SK-N-SH (cell line): ENCODE measurements around the gene DES. TPM values are rescaled to one million over a fixed set of nuclear protein-coding genes. Genes with fewer than 3 reads are reported as not detected.

Experiments used
- CTCF ChIA-PET: fragments of 300-600, 350-600 bp; formaldehyde crosslinking; extraction: SDS; loops from one replicate; lab custom pipeline; 2021; lab: Yijun Ruan, JAX
- POLR2A ChIA-PET: fragments of 350-600 bp; sonication (Branson Sonifier 250); formaldehyde crosslinking; extraction: SDS; loops from one replicate; lab custom pipeline; 2020; ENCODE audit warnings: antibody characterized with exemption, inconsistent platforms; lab: Yijun Ruan, JAX
- DNase-seq: peaks from one replicate; pipeline ENCODE4 v3.0.0; 2012
- H2AFZ ChIP-seq: fragments of 200-600 bp; sonication (generic); 2 replicates; pipeline ENCODE4 v1.8.1; 2016; ENCODE audit warnings: antibody characterized with exemption, mild to moderate bottlenecking, low read depth
- H3F3A ChIP-seq: fragments of 200-600 bp; sonication (generic); replicated peaks from 2 replicates; pipeline ENCODE3; 2016; ENCODE audit warnings: antibody characterized with exemption, mild to moderate bottlenecking; ENCODE audit not compliant: insufficient read depth
- H3K27ac ChIP-seq, 2 experiments: fragments of 200-500 bp in 1 of 2; fragments of 200-600 bp in 1 of 2; sonication (Bioruptor generic) in 1 of 2; sonication (generic), shearing (Covaris generic) in 1 of 2; 2 replicates each; pipeline versions ENCODE4 v1.5.1 to v1.6.1; 2014 to 2016; ENCODE audit warnings: low read depth in 2 of 2, inconsistent platforms in 1 of 2, low read length in 1 of 2, mild to moderate bottlenecking in 1 of 2, mixed read lengths in 1 of 2
- H3K27me3 ChIP-seq: fragments of 200-600 bp; sonication (generic), shearing (Covaris generic); 2 replicates; pipeline ENCODE4 v1.6.1; 2016; ENCODE audit warnings: mixed run types; ENCODE audit not compliant: insufficient read depth
- H3K36me3 ChIP-seq, 2 experiments: fragments of 200-500 bp in 1 of 2; fragments of 200-600 bp in 1 of 2; sonication (Bioruptor generic) in 1 of 2; sonication (generic) in 1 of 2; replicated peaks in 1 of 2; 2 replicates each; pipeline versions ENCODE3 to v1.5.1; 2014 to 2016; ENCODE audit warnings: low read length in 1 of 2, mild to moderate bottlenecking in 1 of 2; ENCODE audit not compliant: insufficient read depth in 2 of 2, control insufficient read depth in 1 of 2
- H3K4me1 ChIP-seq, 2 experiments: fragments of 200-500 bp in 1 of 2; fragments of 200-600 bp in 1 of 2; sonication (Bioruptor generic) in 1 of 2; sonication (generic), shearing (Covaris generic) in 1 of 2; 2 replicates each; pipeline versions ENCODE4 v1.5.1 to v1.6.1; 2014 to 2016; ENCODE audit warnings: low read depth in 1 of 2, low read length in 1 of 2, mixed run types in 1 of 2; ENCODE audit not compliant: insufficient read depth in 2 of 2, control insufficient read depth in 1 of 2
- H3K4me2 ChIP-seq: fragments of 200-600 bp; sonication (generic), shearing (Covaris generic); 2 replicates; pipeline ENCODE4 v1.6.1; 2017; ENCODE audit warnings: mixed run types
- H3K4me3 ChIP-seq, 2 experiments: fragments of 200-500 bp in 1 of 2; fragments of 200-600 bp in 1 of 2; sonication (Bioruptor generic) in 1 of 2; sonication (generic), shearing (Covaris generic) in 1 of 2; 2 replicates each; pipeline versions ENCODE4 v1.5.1 to v1.8.1; 2014 to 2016; ENCODE audit warnings: low read depth in 2 of 2, inconsistent platforms in 1 of 2, low read length in 1 of 2, mild to moderate bottlenecking in 1 of 2, mixed read lengths in 1 of 2, moderate library complexity in 1 of 2
- H3K79me2 ChIP-seq: fragments of 200-600 bp; sonication (generic); 2 replicates; pipeline ENCODE4 v1.8.1; 2017; ENCODE audit warnings: mild to moderate bottlenecking; ENCODE audit not compliant: insufficient read depth
- H3K9ac ChIP-seq: fragments of 200-600 bp; sonication (generic); 2 replicates; pipeline ENCODE4 v1.6.1; 2017; ENCODE audit warnings: mixed run types
- H3K9me2 ChIP-seq: fragments of 200-600 bp; sonication (generic); 2 replicates; pipeline ENCODE4 v1.6.1; 2017; ENCODE audit warnings: mixed run types
- H3K9me3 ChIP-seq: fragments of 200-600 bp; sonication (generic); 2 replicates; pipeline ENCODE4 v1.6.1; 2017; ENCODE audit warnings: mixed run types, mild to moderate bottlenecking, moderate library complexity
- H4K20me1 ChIP-seq: fragments of 200-600 bp; sonication (generic); 2 replicates; pipeline ENCODE4 v1.6.1; 2017; ENCODE audit warnings: mild to moderate bottlenecking, mixed run types; ENCODE audit not compliant: insufficient read depth
- EZH2phosphoT487 ChIP-seq: fragments of 200-600 bp; sonication (generic); IDR thresholded peaks from 2 replicates; pipeline ENCODE4 v1.6.1; 2017; ENCODE audit warnings: low read depth, mixed run types, mild to moderate bottlenecking, antibody characterized with exemption, moderate library complexity, borderline replicate concordance
- GATA2 ChIP-seq: sonication (generic); formaldehyde crosslinking; IDR thresholded peaks from 2 replicates; pipeline ENCODE4 v1.5.0; 2020; ENCODE audit warnings: mild to moderate bottlenecking, missing genetic modification reagents
- NFIC ChIP-seq: IDR thresholded peaks from 2 replicates; pipeline ENCODE4 v1.4.0; 2012; ENCODE audit warnings: borderline replicate concordance
- POLR2AphosphoS5 ChIP-seq: IDR thresholded peaks from 2 replicates; pipeline ENCODE4 v1.6.1; 2012; ENCODE audit warnings: low read depth, low read length
- RFX5 ChIP-seq: IDR thresholded peaks from 2 replicates; pipeline ENCODE4 v1.6.1; 2012; ENCODE audit warnings: mild to moderate bottlenecking, improper control_type of control experiment, low read length
- YY1 ChIP-seq: IDR thresholded peaks from 2 replicates; pipeline ENCODE4 v1.4.0; 2012; ENCODE audit warnings: low read depth, mild to moderate bottlenecking
- WGBS: methylation state at CpG from one replicate; pipeline ENCODE4 v1.1.6; 2017; ENCODE audit warnings: low lambda C conversion rate; 5-methylcytosine and 5-hydroxymethylcytosine counted together
- polyA plus RNA-seq, 3 experiments: library from polyadenylated mRNA; depleted of rRNA; stranded (reverse); fragments of >200 nt; gene quantifications; 2 replicates each; pipeline ENCODE4 v1.2.3, GENCODE V29; 2012
- TF ChIP-seq, protein P1 (sequence below): IDR thresholded peaks from 2 replicates; pipeline ENCODE4 v1.6.1; 2012; ENCODE audit warnings: mild to moderate bottlenecking, low read depth, low read length, moderate library complexity
- TF ChIP-seq, protein P2 (sequence below): IDR thresholded peaks from 2 replicates; pipeline ENCODE4 v1.4.0; 2012; ENCODE audit warnings: low read depth, borderline replicate concordance
- TF ChIP-seq, protein P3 (sequence below): IDR thresholded peaks from 2 replicates; pipeline ENCODE4; 2012
- TF ChIP-seq, protein P4 (sequence below): IDR thresholded peaks from 2 replicates; pipeline ENCODE4 v1.4.0; 2012; ENCODE audit warnings: low read depth

DES gene
- polyA plus RNA-seq, 1 of the 3 experiments (the other 2 are of a cell fraction): 0.21 TPM

DNA sequence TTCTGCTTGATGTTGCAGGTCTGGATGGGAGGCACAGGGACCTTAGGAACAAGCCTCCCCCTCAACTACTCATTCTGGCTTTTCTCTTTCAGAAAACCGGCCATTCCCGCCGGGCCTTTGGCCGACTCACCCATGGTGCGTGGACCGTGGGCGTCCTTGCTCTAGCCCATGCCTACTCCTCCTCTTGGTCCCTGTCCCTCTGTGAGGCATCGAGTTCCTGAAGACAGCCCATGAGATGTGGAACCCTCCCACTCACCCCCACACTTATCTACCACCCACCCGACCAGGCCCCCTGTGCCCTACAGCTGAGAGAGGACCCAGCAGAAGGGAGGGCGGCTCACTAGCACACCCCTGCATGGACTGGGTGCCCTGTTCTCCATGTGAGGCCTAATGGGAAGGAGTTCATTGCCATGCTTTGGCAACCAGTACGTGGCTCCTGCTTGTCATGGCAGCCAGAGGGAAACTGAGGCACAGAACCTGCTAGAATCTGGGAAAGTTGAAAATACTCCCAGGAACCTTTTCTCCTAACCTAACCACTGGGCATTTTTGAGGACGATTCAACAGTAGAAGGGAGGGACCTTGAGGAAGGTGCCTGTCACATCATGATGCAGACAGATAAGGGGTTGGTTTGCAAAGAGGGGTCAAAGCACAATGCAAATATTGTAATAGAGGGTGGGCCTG is 25.0 kb downstream of the DES start:
- 83% methylated on average over 10 of the region's 12 CpGs for WGBS
- POLR2A ChIA-PET: interaction anchor here (0.6 kb wide), 1 partner anchor 14 kb away, joined by 3 read pairs; no protein-coding TSS in a partner anchor
- H2AFZ ChIP-seq: no peak overlapping the region
- H3K4me1 ChIP-seq: peaks cover 45 to 47% of the 10 kb centered on the region in 2 experiments
- H3K27me3 ChIP-seq: no peaks in the 10 kb centered on the region
- H3K4me3 ChIP-seq: peak overlapping the region; percentile 67 to 76
- TF ChIP-seq, protein P1, sequence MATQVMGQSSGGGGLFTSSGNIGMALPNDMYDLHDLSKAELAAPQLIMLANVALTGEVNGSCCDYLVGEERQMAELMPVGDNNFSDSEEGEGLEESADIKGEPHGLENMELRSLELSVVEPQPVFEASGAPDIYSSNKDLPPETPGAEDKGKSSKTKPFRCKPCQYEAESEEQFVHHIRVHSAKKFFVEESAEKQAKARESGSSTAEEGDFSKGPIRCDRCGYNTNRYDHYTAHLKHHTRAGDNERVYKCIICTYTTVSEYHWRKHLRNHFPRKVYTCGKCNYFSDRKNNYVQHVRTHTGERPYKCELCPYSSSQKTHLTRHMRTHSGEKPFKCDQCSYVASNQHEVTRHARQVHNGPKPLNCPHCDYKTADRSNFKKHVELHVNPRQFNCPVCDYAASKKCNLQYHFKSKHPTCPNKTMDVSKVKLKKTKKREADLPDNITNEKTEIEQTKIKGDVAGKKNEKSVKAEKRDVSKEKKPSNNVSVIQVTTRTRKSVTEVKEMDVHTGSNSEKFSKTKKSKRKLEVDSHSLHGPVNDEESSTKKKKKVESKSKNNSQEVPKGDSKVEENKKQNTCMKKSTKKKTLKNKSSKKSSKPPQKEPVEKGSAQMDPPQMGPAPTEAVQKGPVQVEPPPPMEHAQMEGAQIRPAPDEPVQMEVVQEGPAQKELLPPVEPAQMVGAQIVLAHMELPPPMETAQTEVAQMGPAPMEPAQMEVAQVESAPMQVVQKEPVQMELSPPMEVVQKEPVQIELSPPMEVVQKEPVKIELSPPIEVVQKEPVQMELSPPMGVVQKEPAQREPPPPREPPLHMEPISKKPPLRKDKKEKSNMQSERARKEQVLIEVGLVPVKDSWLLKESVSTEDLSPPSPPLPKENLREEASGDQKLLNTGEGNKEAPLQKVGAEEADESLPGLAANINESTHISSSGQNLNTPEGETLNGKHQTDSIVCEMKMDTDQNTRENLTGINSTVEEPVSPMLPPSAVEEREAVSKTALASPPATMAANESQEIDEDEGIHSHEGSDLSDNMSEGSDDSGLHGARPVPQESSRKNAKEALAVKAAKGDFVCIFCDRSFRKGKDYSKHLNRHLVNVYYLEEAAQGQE: no peak
- TF ChIP-seq EZH2phosphoT487 (no peak), GATA2 (CRISPR knock-in tag) (no peak), RFX5 (no peak), YY1 (no peak), NFIC (no peak), POLR2AphosphoS5 (no peak)
- TF ChIP-seq, protein P2, sequence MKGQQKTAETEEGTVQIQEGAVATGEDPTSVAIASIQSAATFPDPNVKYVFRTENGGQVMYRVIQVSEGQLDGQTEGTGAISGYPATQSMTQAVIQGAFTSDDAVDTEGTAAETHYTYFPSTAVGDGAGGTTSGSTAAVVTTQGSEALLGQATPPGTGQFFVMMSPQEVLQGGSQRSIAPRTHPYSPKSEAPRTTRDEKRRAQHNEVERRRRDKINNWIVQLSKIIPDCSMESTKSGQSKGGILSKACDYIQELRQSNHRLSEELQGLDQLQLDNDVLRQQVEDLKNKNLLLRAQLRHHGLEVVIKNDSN: no peak
- TF ChIP-seq, protein P3, sequence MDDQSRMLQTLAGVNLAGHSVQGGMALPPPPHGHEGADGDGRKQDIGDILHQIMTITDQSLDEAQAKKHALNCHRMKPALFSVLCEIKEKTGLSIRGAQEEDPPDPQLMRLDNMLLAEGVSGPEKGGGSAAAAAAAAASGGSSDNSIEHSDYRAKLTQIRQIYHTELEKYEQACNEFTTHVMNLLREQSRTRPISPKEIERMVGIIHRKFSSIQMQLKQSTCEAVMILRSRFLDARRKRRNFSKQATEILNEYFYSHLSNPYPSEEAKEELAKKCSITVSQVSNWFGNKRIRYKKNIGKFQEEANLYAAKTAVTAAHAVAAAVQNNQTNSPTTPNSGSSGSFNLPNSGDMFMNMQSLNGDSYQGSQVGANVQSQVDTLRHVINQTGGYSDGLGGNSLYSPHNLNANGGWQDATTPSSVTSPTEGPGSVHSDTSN: no peak
- TF ChIP-seq, protein P4, sequence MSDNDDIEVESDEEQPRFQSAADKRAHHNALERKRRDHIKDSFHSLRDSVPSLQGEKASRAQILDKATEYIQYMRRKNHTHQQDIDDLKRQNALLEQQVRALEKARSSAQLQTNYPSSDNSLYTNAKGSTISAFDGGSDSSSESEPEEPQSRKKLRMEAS: no peak
- TF ChIP-seq, all 33 proteins: peak for 0
- H3K9me2 ChIP-seq: no peaks in the 10 kb centered on the region
- H3K9ac ChIP-seq: peak overlapping the region; percentile 60; the same call in 1 of the 2 replicates
- no peaks in the 10 kb centered on the region for H4K20me1 ChIP-seq
- H3F3A ChIP-seq: no peaks in the 10 kb centered on the region
- H3K36me3 ChIP-seq: peaks cover 7 to 11% of the 10 kb centered on the region in 2 experiments
- DNase-seq: no peak
- no peaks in the 10 kb centered on the region for H3K9me3 ChIP-seq
- H3K79me2 ChIP-seq: peaks cover 20% of the 10 kb centered on the region; the same call in 1 of the 2 replicates
- CTCF ChIA-PET: interaction anchor here (1.2 to 12.5 kb wide), 7 partner anchors 13 to 117 kb away, joined by 3 to 95 read pairs (median 6); no protein-coding TSS in a partner anchor
- peak overlapping the region; percentile 96 for H3K4me2 ChIP-seq
- H3K27ac ChIP-seq: no peak overlapping the region; a peak in 1 of 4 replicates
